K562 (cell line): Measurements from ENCODE around the gene PSORS1C2. TPM values are rescaled to one million over a fixed set of nuclear protein-coding genes. Genes with fewer than 3 reads are reported as not detected.
A peak's percentile ranks its signal among the peaks of the same experiment; 100 is the strongest.

Source experiments
- BCOR ChIP-seq: fragments of 450-650 bp; IDR thresholded peaks from 2 replicates; pipeline ENCODE4 v1.6.1; 2016
- CCNT2 ChIP-seq: IDR thresholded peaks from 2 replicates; pipeline ENCODE4 v1.6.1; 2011; ENCODE audit warnings: borderline replicate concordance, low read depth, mild to moderate bottlenecking, moderate library complexity, mixed read lengths, low read length; ENCODE audit not compliant: insufficient read length; ENCODE audit errors: extremely low read depth
- CHD7 ChIP-seq: fragments of 200-600 bp; sonication (generic); IDR thresholded peaks from one replicate; pipeline ENCODE4 v1.6.1; 2012; ENCODE audit warnings: mild to moderate bottlenecking, low read depth, low read length, inconsistent platforms
- DEAF1 ChIP-seq: fragments of 450-650 bp; formaldehyde crosslinking; IDR thresholded peaks from 2 replicates; pipeline ENCODE4 v1.4.0; 2020; ENCODE audit warnings: mild to moderate bottlenecking, moderate library complexity
- ERF ChIP-seq: fragments of 450-650 bp; formaldehyde crosslinking; IDR thresholded peaks from 2 replicates; pipeline ENCODE4 v1.4.0; 2020; ENCODE audit warnings: mild to moderate bottlenecking, mixed read lengths
- GATAD2A ChIP-seq: fragments of 450-650 bp; IDR thresholded peaks from 2 replicates; pipeline ENCODE4 v1.6.1; 2017
- HMBOX1 ChIP-seq: sonication (generic); IDR thresholded peaks from 2 replicates; pipeline ENCODE4 v1.6.1; 2016
- KDM4B ChIP-seq, 2 experiments: fragments of 450-650 bp in 1 of 2; sonication (generic) in 1 of 2; IDR thresholded peaks; 2 replicates each; pipeline ENCODE4 v1.6.1; 2016 to 2017; ENCODE audit warnings: borderline replicate concordance in 2 of 2, antibody characterized with exemption in 1 of 2, low read depth in 1 of 2, mild to moderate bottlenecking in 1 of 2
- RBM15 ChIP-seq: fragments of 200-400 bp; formaldehyde crosslinking; IDR thresholded peaks from 2 replicates; pipeline ENCODE4 v1.6.1; 2018; ENCODE audit warnings: mild to moderate bottlenecking, low read length, moderate library complexity; ENCODE audit not compliant: insufficient read depth
- RBM25 ChIP-seq: fragments of 200-400 bp; formaldehyde crosslinking; IDR thresholded peaks from 2 replicates; pipeline ENCODE4 v1.6.1; 2018; ENCODE audit warnings: low read length, low read depth, moderate library complexity; ENCODE audit not compliant: severe bottlenecking
- SREBF2 ChIP-seq: sonication (generic); formaldehyde crosslinking; IDR thresholded peaks from 2 replicates; pipeline ENCODE4 v1.4.0; 2020; ENCODE audit warnings: mild to moderate bottlenecking, missing genetic modification reagents
- TBP ChIP-seq: optimal IDR thresholded peaks from 2 replicates; pipeline ENCODE3; 2011; ENCODE audit warnings: low read depth, low read length, improper control_type of control experiment
- ZFP36 ChIP-seq: fragments of 150-350 bp; IDR thresholded peaks from 2 replicates; pipeline ENCODE4 v1.6.1; 2018; ENCODE audit warnings: low read length, low read depth; ENCODE audit not compliant: partially characterized antibody
- ZNF644 ChIP-seq: fragments of 200-800 bp; sonication (Bioruptor generic); IDR thresholded peaks from 2 replicates; pipeline ENCODE4 v1.6.1; 2016; ENCODE audit warnings: low read depth, missing genetic modification characterization, missing compliant biosample characterization
- ZNF766 ChIP-seq: fragments of 200-800 bp; sonication (Bioruptor generic); conservative IDR thresholded peaks from 2 replicates; pipeline ENCODE4 v1.6.1; 2016; ENCODE audit warnings: missing genetic modification characterization, missing compliant biosample characterization
- polyA plus RNA-seq, 8 experiments: library from polyadenylated mRNA; depleted of rRNA in 4 of 8; stranded (reverse) in 5 of 8; unstranded in 3 of 8; fragments of >200 nt; fragmentation: Nextera tagmentation in 2 of 8; fragmentation: Illumina TruSeq in 1 of 8; extraction: Ambion mirVana in 2 of 8; extraction: Trizol in 1 of 8; gene quantifications; 2 replicates each; pipeline versions ENCODE4 v1.2.1 to v1.2.3, GENCODE V29; 2011 to 2014; ENCODE audit warnings: inconsistent platforms in 1 of 8, missing spikeins in 1 of 8
- total RNA-seq, 7 experiments: library from RNA; depleted of rRNA in 6 of 7; stranded (reverse); fragments of >200 nt in 6 of 7; fragmentation: Illumina TruSeq in 2 of 7; extraction: Trizol in 2 of 7; gene quantifications; 2 replicates each; pipeline versions ENCODE4 v1.2.1 to v1.2.3, GENCODE V29; 2011 to 2021; ENCODE audit warnings: low replicate concordance in 1 of 7

Gene PSORS1C2
- total and polyA plus RNA-seq, 9 of the 15 experiments (the other 6 are each of a cell fraction or from before 2014, with no cell fraction given): not detected

DNA sequence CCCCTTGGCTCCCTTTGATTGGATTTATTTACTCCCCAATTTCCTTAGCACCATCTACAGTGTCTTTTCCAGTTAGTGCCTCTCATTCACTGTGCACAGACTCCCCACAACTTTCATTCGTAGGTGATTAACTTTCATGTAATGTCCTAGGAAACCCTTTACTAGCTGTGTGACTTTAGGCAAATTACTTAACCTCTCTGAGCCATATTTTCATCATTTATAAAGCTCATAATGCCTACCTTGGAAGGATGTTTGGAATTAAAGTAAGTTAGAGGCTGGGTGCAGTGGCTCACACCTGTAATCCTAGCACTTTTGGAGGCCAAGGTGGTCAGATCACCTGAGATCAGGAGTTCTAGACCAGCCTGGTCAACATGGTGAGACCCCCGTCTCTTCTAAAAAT lies 46.6 kb downstream of the PSORS1C2 start (continued):
- TF ChIP-seq CHD7 (no peak), KDM4B (IDR thresholded peaks at IDR 0.05; ENCODE audit: borderline replicate concordance in 2 of 2, low read depth in 1 of 2) (no peak), RBM25 (peak; percentile 95), GATAD2A (no peak), ERF (CRISPR knock-in tag) (no peak), RBM15 (no peak), ZNF766 (CRISPR knock-in tag) (no peak), SREBF2 (no peak), HMBOX1 (no peak), BCOR (peak; percentile 96), DEAF1 (CRISPR knock-in tag) (no peak), ZFP36 (peak; percentile 88), TBP (no peak), ZNF644 (tag) (no peak), CCNT2 (no peak)
